PC-3 (cell line): Measurements from ENCODE around the gene RAB23. TPM values are rescaled to one million over a fixed set of nuclear protein-coding genes. Genes with fewer than 3 reads are reported as not detected.
A peak's percentile ranks its signal among the peaks of the same experiment; 100 is the strongest.

Source experiments
- ATAC-seq: fragments of 200-7000 bp; cut with Tn5 transposase; 2 replicates; pipeline ENCODE4 v1.9.1; 2020; ENCODE audit warnings: mild to moderate bottlenecking, moderate library complexity
- BruUV-seq: library from RNA; stranded (reverse); fragments of 400-500 nt; replicated peaks from 2 replicates; lab custom pipeline; 2021; lab: Mats Ljungman, UMichigan
- CTCF ChIA-PET: fragments of 300-600 bp; sonication (Branson Sonifier 250); formaldehyde crosslinking; loops from one replicate; lab custom pipeline; 2022; ENCODE audit warnings: antibody characterized with exemption; lab: Charles Lee
- POLR2A ChIA-PET: fragments of 300-600 bp; sonication (Branson Sonifier 250); formaldehyde crosslinking; loops from one replicate; lab custom pipeline; 2022; ENCODE audit warnings: antibody characterized with exemption; ENCODE audit not compliant: unreplicated experiment; lab: Charles Lee
- DNase-seq: peaks from one replicate; pipeline ENCODE4 v3.0.0-alpha.2; 2015
- H2AFZ ChIP-seq: fragments of 300-600 bp; sonication (generic); 2 replicates; pipeline ENCODE4 v1.6.0; 2016; ENCODE audit warnings: antibody characterized with exemption, low read length
- H3F3A ChIP-seq: fragments of 300-600 bp; sonication (generic); one replicate; pipeline ENCODE4 v1.6.0; 2017; ENCODE audit warnings: antibody characterized with exemption, low read length, control low read depth, mild to moderate bottlenecking; ENCODE audit not compliant: unreplicated experiment
- H3K27ac ChIP-seq: fragments of 300-600 bp; sonication (generic); 2 replicates; pipeline ENCODE4 v1.5.1; 2016; ENCODE audit warnings: mild to moderate bottlenecking, low read length
- H3K27me3 ChIP-seq: fragments of 300-600 bp; sonication (generic); 2 replicates; pipeline ENCODE4 v1.6.1; 2016; ENCODE audit warnings: low read length, mixed read lengths
- H3K36me3 ChIP-seq: fragments of 300-600 bp; sonication (generic); 2 replicates; pipeline ENCODE4 v1.6.1; 2016; ENCODE audit warnings: low read depth, mixed run types, low read length, mixed read lengths
- H3K4me1 ChIP-seq: fragments of 300-600 bp; sonication (generic); 2 replicates; pipeline ENCODE4 v1.5.1; 2016; ENCODE audit warnings: low read length; ENCODE audit not compliant: insufficient read depth
- H3K4me2 ChIP-seq: fragments of 300-600 bp; sonication (generic); 2 replicates; pipeline ENCODE4 v1.6.0; 2016; ENCODE audit warnings: low read length
- H3K4me3 ChIP-seq: fragments of 300-600 bp; sonication (generic); 2 replicates; pipeline ENCODE4 v1.5.1; 2016; ENCODE audit warnings: mild to moderate bottlenecking, low read length, mixed read lengths
- H3K79me2 ChIP-seq: fragments of 300-600 bp; sonication (generic); 2 replicates; pipeline ENCODE4 v1.6.1; 2017; ENCODE audit warnings: low read length, mixed read lengths
- H3K9ac ChIP-seq: fragments of 300-600 bp; sonication (generic); 2 replicates; pipeline ENCODE4 v1.6.0; 2016; ENCODE audit warnings: mild to moderate bottlenecking, low read length
- H3K9me2 ChIP-seq: fragments of 300-600 bp; sonication (generic); replicated peaks from 2 replicates; pipeline ENCODE4 v1.6.1; 2016; ENCODE audit warnings: mixed run types, low read length, mixed read lengths
- H3K9me3 ChIP-seq: fragments of 300-600 bp; sonication (generic); 2 replicates; pipeline ENCODE4 v1.6.1; 2016; ENCODE audit warnings: low read length, mixed read lengths
- H4K20me1 ChIP-seq: fragments of 300-600 bp; sonication (generic); 2 replicates; pipeline ENCODE4 v1.6.1; 2016; ENCODE audit warnings: low read length, mixed read lengths
- CTCF ChIP-seq: fragments of 300-600 bp; sonication (generic); conservative IDR thresholded peaks from 2 replicates; pipeline ENCODE4 v1.5.1; 2017; ENCODE audit warnings: antibody characterized with exemption, low read depth, mild to moderate bottlenecking, low read length
- EZH2 ChIP-seq: fragments of 300-600 bp; sonication (generic); IDR thresholded peaks from one replicate; pipeline ENCODE4 v1.6.1; 2017; ENCODE audit warnings: antibody characterized with exemption, mild to moderate bottlenecking, low read length; ENCODE audit not compliant: unreplicated experiment
- EZH2phosphoT487 ChIP-seq: fragments of 300-600 bp; sonication (generic); IDR thresholded peaks from 2 replicates; pipeline ENCODE4 v1.6.1; 2018; ENCODE audit warnings: mild to moderate bottlenecking, antibody characterized with exemption, low read length, borderline replicate concordance
- intact Hi-C: fragments of 100-400 bp; cut with micrococcal nuclease; formaldehyde crosslinking; loops from 2 replicates; pipeline ENCODE4 v1.9.0; 2023
- total RNA-seq: library from RNA; depleted of rRNA; stranded (reverse); fragments of >200 nt; gene quantifications from 2 replicates; pipeline ENCODE4 v1.2.3, GENCODE V29; 2014

Gene RAB23
- total RNA-seq, 1 experiment from 2014 or later: 11.2 TPM

GRCh38 chr6:57159127-57159526 lies 63.0 kb downstream of the RAB23 start:
- H4K20me1 ChIP-seq: no peaks in the 10 kb centered on the region
- CTCF ChIA-PET: no interaction called here
- no peak for TF ChIP-seq EZH2
- no peak for TF ChIP-seq EZH2phosphoT487
- TF ChIP-seq CTCF: no peak

GRCh38 chr6:57158658-57159057 lies 63.4 kb downstream of the RAB23 start:
- no peak overlapping the region for H3K27ac ChIP-seq
- intact Hi-C loops: no loop called here
- no peaks in the 10 kb centered on the region for H3F3A ChIP-seq
- H3K27me3 ChIP-seq: no peaks in the 10 kb centered on the region
- H2AFZ ChIP-seq: no peak overlapping the region
- peak; percentile 68 for ATAC-seq
- no peak for TF ChIP-seq EZH2phosphoT487
- no peak for TF ChIP-seq EZH2
- TF ChIP-seq CTCF: no peak
- DNase-seq: peak; percentile 50
- ChIA-PET POLR2A (no interaction called here), CTCF (no interaction called here)
- no peaks in the 10 kb centered on the region for H4K20me1 ChIP-seq
- H3K9me2 ChIP-seq: no peaks in the 10 kb centered on the region
- BruUV-seq: no TSS peak
- H3K36me3 ChIP-seq: peaks cover 16% of the 10 kb centered on the region; the same call in 1 of the 2 replicates
- no peaks in the 10 kb centered on the region for H3K9me3 ChIP-seq
- H3K4me2 ChIP-seq: no peak overlapping the region
- no peak overlapping the region for H3K4me3 ChIP-seq
- H3K79me2 ChIP-seq: no peaks in the 10 kb centered on the region
- H3K9ac ChIP-seq: no peak overlapping the region
- H3K4me1 ChIP-seq: 0 out of 2 replicates have a peak, but pooled peaks cover 5% of the 10 kb centered on the region

More at GRCh38 chr6:57159127-57159526, 63.0 kb downstream of the RAB23 start:
- H3K36me3 ChIP-seq: peaks cover 15% of the 10 kb centered on the region
- POLR2A ChIA-PET: no interaction called here
- H3K27me3 ChIP-seq: no peaks in the 10 kb centered on the region
- no peak for ATAC-seq
- BruUV-seq: no TSS peak
- no peaks in the 10 kb centered on the region for H3K79me2 ChIP-seq
- H3K27ac ChIP-seq: no peak overlapping the region
- H3K4me1 ChIP-seq: 0 out of 2 replicates have a peak, but pooled peaks cover 5% of the 10 kb centered on the region
- no peak overlapping the region for H3K9ac ChIP-seq
- DNase-seq: no peak
- intact Hi-C loops: no loop called here
- no peaks in the 10 kb centered on the region for H3K9me2 ChIP-seq
- H3F3A ChIP-seq: no peaks in the 10 kb centered on the region
- H3K4me3 ChIP-seq: no peak overlapping the region
- H3K4me2 ChIP-seq: no peak overlapping the region
- H3K9me3 ChIP-seq: peaks cover under 1% of the 10 kb centered on the region; the same call in 1 of the 2 replicates
- H2AFZ ChIP-seq: no peak overlapping the region

GRCh38 chr6:57147955-57148858 lies 73.9 kb downstream of the RAB23 start:
- TSS peak; percentile 29 for BruUV-seq
- intact Hi-C loops: no loop called here
- H3K4me1 ChIP-seq: no peaks in the 10 kb centered on the region
- DNase-seq (no peak), ATAC-seq (no peak)
- H3K27ac ChIP-seq: no peak overlapping the region
- no peaks in the 10 kb centered on the region for H3K9me3 ChIP-seq
- no peak for TF ChIP-seq EZH2
- no peak for TF ChIP-seq EZH2phosphoT487
- no peak for TF ChIP-seq CTCF
- no peaks in the 10 kb centered on the region for H3K9me2 ChIP-seq
- ChIA-PET CTCF (no interaction called here), POLR2A (no interaction called here)
- H3K4me2 ChIP-seq: no peak overlapping the region
- peaks cover 21% of the 10 kb centered on the region for H3K36me3 ChIP-seq
- no peaks in the 10 kb centered on the region for H3K79me2 ChIP-seq
- no peaks in the 10 kb centered on the region for H3K27me3 ChIP-seq
- no peak overlapping the region for H3K9ac ChIP-seq
- no peak overlapping the region for H2AFZ ChIP-seq
- no peaks in the 10 kb centered on the region for H4K20me1 ChIP-seq
- no peaks in the 10 kb centered on the region for H3F3A ChIP-seq
- H3K4me3 ChIP-seq: no peak overlapping the region
